Loucy (cell line): ENCODE data around the gene TEX54.

ENCODE experiments used
- CTCF ChIP-seq: fragments of 200-600 bp; sonication (generic); conservative IDR thresholded peaks from 2 replicates; pipeline ENCODE4 v1.5.1; 2014; ENCODE audit warnings: mild to moderate bottlenecking, antibody characterized with exemption, low read length
- EZH2phosphoT487 ChIP-seq: fragments of 200-600 bp; IDR thresholded peaks from 2 replicates; pipeline ENCODE4 v1.6.1; 2018; ENCODE audit warnings: antibody characterized with exemption, mild to moderate bottlenecking, moderate library complexity, borderline replicate concordance

- TF ChIP-seq CTCF: no peak
- no peak for TF ChIP-seq EZH2phosphoT487
These were observed 26.0 kb downstream of the TEX54 start for GRCh38 chr11:62806611-62807121.
